GM12878 (cell line): ENCODE data around the gene KIF4B.
"Not testable (repeated sequence)": the region's sequence is repeated elsewhere in the genome, so short reads cannot be mapped to it uniquely, and the experiment has no call there.

Experiments used
- CTCF ChIP-seq, 3 experiments: IDR thresholded peaks in 2 of 3; conservative IDR thresholded peaks in 1 of 3; 2 replicates each; pipeline ENCODE4 v1.5.1; 2011; ENCODE audit warnings: low read depth in 3 of 3, low read length in 3 of 3, mild to moderate bottlenecking in 3 of 3, control low read depth in 2 of 3, moderate library complexity in 2 of 3, inconsistent platforms in 1 of 3, mixed read lengths in 1 of 3; ENCODE audit not compliant: control insufficient read depth in 2 of 3, insufficient read depth in 1 of 3; ENCODE audit errors: extremely low read depth in 1 of 3
- DPF2 ChIP-seq: fragments of 450-650 bp; IDR thresholded peaks from 2 replicates; pipeline ENCODE4 v1.6.1; 2017; ENCODE audit warnings: mild to moderate bottlenecking
- JUND ChIP-seq: IDR thresholded peaks from 2 replicates; pipeline ENCODE4 v1.6.1; 2012; ENCODE audit warnings: low read depth, mild to moderate bottlenecking, low read length, improper control_type of control experiment, moderate library complexity
- RAD21 ChIP-seq: IDR thresholded peaks from 2 replicates; pipeline ENCODE4 v1.6.1; 2011; ENCODE audit warnings: mild to moderate bottlenecking, low read depth, low read length, moderate library complexity; ENCODE audit not compliant: insufficient read depth

GRCh38 chr5:155034145-155034744 lies 20.7 kb downstream of the KIF4B start:
- TF ChIP-seq RAD21; CTCF (IDR thresholded peaks at IDR 0.05 in 2 of 3, conservative IDR thresholded peaks at IDR 0.05 in 1 of 3; ENCODE audit: control insufficient read depth in 2 of 3, extremely low read depth in 1 of 3, insufficient read depth in 1 of 3, low read depth in 3 of 3, low read length in 3 of 3); JUND; DPF2: not testable (repeated sequence)
